HG03097 (cell line): ENCODE measurements around the gene SLCO3A1.

Experiments used
- ATAC-seq: cut with Tn5 transposase; IDR thresholded peaks from one replicate; pipeline ENCODE4 v1.9.1; 2021; ENCODE audit not compliant: unreplicated experiment, low FRiP score

SLCO3A1 gene

DNA sequence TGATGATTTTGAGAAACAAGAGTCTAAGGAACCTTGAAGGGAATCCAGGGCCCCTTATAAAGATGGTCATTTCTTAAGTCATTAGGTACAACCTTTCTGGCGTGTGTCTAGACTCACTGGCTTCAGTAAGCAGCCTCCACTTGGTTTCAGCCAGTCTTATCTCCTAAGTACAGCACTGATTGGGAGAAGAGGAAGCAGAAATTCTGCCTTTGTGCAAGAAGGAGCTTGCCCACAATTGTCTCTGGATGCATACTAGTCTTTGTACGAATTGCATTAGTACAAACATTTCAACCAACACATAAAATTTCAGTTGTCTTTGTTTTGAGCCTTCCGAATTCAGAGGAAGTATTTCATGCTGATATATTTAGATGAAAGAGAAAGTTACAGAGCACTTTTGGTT is 139.4 kb downstream of the SLCO3A1 start:
- no peak for ATAC-seq

DNA sequence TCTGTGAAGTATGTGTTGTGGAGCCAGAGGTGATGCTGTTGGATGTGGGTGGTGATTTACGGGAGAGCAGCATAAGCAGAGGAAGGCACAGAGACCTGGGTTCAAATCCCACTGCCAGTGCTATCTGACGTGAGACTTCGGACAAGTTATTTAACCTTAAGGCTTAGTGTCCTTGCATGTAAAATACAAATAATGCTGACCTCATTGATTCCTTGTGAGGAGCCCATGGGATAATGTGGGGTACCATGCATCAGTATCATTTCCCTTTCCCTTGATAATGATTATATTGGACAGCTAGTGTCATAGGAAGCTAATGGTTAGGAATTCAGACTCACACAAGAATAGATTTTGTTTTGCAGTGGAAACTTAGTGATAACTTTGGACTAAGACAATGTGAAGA is 141.6 kb downstream of the SLCO3A1 start:
- ATAC-seq = no peak

DNA sequence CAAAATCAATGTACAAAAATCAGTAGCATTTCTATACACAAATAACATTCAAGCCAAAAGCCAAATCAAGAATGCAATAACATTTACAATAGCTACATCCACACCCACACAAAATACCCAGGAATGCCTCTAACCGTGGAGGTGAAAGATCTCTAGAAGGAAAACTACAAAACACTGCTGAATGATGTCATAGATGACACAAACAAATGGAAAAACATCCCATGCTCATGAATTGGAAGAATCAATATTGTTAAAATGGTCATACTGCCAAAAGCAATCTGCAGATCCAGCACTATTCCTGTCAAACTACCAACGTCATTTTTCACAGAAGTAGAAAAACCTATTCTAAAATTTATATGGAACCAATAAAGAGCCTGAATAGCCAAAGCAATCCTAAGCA is 143.7 kb downstream of the SLCO3A1 start:
- no peak for ATAC-seq

DNA sequence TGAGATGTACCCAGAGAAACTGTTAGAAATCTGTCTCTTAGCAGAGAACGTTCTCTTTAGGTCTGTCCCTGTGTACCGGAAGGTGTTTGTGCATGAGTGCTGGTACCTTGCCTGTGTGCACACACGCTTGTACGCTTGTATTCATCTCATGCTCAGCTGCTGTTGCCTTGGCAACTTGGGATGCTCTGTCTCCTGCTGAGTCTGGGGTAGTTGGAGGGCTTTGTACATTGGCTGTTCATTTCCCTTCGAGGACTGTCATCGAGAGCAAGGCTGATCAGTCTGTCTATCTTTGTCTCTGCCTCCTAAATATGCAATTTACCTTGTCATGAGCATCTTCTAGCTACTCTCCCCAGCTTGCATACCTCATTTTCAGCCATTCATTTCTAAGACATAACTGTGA is 147.2 kb downstream of the SLCO3A1 start:
- ATAC-seq = no peak

DNA sequence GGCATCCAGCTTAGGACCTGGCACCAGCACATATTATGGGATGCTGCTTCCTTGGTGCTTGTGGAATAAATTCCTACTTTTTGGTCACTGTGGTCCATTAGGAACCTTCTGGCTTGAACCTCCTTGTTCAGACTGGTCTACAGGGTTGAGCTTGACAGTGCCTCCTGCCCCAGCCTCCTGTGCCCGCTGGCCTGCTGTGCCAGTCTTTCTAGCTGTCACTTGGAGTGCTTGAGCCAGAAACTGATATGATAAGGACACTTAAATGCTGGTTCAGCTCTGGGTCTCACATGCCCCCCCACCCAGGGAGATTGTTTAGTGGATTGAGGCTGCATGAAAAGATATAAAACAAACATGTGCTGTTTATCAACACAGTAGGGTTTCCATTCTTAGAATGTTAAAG is 147.8 kb downstream of the SLCO3A1 start:
- ATAC-seq = no peak

DNA sequence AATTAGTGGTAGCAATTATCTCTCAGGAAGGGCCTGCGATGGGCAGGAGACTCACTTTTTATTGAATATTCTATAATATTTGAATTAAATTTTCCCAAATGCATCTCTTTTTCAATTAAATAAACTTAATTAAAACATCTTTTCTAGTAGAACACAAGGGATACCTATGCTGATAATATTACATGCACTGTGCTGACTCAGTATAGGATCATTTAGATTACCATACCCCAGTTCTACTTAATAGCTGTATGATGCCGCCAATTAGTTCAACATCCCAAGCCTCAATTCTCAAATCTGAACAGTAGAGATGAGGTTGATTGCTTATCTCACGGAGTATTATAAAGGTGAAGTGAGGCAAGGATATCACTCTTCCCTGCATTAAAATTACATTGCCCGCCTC is 149.2 kb downstream of the SLCO3A1 start:
- no peak for ATAC-seq

DNA sequence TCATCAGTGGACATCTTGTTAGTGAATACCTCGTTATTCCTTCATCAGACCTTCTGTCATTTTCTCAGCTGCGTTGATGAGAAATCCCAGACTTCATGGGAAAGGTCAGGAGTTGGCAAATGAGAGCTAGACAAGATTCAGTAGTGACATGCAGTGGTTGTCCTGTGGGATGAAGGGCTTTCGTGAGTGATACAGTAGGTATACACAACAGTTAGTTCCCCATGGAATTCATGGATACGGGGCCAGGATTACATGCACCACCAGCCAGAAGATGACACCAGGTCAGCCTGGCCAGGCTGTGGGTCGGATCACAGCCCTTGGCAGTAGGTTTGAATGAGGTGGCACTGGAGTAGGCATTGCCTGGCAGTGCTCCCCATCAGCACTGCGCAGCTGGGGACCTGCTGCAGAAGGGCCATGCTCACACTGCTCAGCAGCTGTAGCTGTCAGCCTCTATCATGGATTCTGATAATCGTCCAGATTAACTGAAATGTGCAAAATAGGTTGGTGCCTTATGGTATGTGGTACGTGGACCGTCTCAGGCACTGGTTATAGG is 150.1 kb downstream of the SLCO3A1 start:
- ATAC-seq = no peak

DNA sequence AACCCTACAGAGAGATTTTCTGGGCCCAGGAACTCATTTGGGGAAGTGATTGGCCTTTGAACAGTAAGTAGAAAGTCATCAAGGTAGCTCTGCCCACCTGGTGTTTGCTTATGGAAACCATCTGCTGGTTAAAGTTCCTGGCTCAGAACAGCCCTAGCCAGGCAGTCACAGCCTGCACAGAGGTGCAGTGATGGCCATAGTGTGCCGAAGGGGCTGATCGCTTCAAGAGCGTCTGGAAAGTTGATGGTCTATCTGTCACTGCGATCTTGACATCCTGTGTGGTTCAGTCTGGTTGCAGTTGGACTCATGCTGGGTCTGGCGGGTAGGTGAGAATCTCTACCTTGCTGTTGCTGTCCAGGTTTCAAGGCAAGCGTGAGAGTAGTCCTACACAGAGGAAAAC is 151.6 kb downstream of the SLCO3A1 start:
- no peak for ATAC-seq

DNA sequence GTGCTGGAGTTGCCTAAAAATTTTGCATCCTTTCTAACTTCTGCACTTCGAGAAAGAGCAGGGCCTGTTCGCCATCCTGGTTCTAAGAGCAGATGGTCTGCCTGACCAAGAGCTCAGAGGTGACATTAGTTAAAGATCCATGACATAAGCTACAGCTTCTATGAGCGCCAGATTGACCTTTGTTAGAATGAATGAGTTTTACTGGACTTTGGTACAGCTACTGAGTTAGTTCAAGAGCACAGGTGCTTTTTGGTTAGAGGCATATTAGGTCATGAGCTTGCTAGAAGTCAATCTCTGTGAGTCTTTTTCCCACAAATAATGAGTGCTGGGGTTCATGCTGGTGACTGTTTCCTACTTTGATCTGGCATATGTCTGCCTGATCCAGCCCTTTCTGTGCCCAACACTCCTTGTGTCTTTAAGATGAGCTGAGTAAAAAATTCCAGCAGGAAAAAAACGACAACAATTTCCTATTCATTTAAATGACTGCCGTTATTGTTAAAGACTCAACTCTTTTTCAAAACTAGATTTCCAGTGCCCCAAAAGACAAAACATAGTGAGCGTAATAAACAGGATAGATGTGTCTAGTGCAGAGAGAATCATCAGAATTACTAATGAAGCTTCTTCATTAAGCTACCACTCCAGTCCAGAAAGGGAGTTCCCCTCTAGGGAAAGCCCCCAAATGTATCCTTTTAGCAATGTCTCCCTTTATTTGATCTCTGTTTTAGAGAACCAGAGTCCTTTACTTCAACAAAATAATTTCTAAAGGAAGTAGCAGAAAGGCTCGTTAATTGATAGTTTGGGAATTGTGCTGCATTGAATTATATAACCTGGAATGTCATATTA is 152.9 kb downstream of the SLCO3A1 start:
- ATAC-seq = no peak

DNA sequence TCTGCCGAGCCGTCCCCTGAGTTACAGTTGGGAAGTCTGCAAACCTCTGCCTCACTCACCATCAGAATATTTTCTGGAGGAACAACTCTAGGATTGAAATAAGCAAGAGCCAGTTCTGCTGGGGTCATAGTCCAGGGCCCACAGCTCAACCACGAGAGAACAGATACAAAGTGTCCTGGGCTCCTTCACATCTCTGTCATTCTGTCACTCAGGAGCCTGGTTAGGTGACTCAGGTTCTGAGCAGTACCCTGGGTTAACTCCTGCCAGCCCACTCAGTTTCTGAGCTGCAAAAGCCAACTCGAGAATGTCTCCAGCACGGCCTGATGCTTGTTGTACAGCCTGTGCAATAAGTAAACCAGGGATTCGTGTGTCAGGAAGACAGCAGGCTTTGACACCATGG is 155.7 kb downstream of the SLCO3A1 start:
- no peak for ATAC-seq

DNA sequence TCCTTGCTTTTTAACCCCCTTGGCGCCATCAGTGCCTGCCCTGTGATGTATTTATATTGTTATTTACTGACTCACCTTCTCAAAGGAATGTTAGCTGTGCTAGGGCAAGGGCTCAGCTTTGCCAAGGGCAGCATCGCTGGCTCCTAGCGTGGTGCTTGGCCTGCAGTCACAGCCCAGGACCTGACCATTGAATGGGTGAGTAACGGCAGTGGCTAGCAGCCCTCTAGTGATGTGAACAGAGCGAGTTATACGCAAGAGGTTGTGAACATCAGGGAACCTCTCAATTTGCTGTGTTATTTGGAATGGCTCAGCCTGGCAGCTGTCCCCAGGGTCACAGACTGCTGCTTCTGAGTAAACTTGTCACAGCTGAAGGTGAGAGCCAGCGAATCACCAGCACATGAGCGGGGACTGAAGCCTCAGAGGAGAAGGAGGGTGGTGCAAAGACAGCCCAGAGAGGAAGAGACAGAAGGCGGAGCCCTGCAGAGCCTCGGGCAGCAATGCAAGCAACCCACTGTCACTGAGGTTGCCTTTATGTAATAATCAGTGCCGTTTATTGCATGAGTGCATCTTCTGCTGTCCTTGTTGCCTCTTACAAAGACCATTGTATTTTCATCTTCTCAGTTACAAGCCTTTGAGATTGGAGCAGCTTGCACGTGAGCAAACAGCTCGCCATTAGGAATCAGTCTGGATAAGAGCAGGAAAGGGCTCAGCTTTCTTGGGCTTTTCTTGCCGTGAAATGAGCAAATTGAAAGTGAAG is 158.3 kb downstream of the SLCO3A1 start:
- no peak for ATAC-seq

DNA sequence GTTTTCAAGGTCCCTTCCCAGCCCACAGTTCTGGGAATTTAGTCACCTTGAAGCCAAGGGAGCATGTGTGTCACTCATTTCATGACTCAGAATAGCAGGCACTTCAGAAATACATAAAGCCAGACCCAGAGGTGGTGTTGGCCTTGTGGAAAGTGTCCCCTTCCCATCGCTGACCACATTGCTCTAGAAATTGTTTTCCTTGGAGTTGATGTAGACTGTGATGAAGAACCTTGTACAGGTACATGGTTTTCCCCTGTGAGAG is 158.8 kb downstream of the SLCO3A1 start:
- no peak for ATAC-seq

DNA sequence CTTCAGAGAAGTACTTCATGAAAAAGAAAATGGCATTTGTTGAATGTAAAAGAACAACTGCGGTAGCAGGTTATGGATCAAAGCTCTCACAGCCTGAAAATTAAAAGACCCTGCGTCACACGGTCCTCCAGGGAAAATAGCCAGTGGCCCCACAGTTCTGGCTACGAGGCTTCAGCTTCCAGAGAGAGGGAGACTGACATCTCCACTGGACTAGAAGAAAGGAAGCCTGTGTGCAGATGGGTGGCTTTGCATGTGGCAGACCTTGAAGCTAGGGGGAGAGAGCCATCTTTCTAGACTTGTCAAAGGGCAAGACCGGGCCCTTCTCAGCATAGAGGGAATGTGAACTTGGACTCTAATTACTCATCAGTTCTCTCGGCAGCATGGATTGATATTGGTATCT is 159.4 kb downstream of the SLCO3A1 start:
- ATAC-seq = no peak

DNA sequence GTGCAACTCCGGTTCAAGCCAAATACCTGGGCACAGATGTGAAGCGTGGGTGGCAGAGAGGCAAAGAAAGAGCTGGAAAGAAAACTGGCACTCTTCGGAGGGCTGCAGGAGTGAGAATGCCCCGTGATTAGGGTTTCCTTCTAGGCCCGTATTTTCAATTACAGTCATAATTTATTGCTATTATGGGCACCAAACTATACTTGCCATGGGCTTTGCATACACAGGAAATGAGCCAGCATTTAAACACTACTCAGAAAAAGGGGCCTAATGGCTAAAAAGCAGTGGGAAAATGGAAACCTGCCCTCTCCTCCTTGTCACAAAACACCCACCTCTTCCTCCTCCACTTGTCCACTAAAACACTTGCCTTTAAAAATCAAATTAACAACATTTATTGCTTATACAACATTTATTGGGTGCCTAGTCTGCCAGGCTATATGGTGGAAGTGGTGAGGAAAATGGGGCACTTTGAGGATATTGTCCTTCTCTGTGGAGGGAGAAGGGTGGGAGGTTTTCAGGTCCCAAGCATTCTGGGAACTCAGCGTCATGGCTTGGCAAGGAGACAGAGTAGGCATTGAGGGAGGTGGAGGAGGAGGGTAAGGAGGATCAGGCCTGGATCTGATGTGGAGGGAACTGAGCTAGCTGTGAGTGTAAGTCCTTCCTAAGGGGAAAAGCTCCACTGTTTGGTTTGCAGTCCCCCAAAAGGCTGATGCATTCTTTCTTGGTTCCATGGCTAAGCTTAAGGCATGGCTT is 160.9 kb downstream of the SLCO3A1 start:
- no peak for ATAC-seq

DNA sequence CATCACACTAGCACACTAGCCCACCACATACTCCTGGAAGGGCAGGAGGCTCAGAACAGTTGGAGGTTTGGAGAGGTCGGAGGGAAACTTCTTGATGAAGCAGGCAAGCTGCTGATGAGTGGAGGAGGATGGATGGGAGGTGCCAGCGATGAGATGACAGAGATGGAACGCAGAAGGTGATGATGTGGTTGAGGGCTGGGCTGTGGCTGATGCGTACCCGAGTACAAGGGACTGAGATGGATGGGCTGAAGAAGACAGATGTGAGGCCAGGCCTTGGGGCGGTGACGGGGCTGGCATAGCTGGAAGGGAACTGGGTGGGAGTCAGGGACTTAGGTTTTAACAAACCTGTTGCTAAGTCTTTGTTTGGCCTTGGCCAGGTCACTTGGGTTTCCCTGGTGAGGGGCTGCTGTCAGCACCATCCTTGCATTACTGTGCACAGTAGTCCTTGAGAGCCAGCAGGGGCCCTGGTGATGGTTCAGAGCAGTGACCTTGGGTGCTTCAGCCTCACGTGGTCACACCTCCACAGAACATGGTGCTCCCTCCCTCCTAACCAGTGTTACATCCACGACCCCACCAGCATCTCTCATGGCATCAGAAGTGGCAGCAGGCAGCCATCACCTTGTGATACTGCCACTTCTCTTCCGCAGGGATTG is 164.5 kb downstream of the SLCO3A1 start:
- ATAC-seq = no peak

DNA sequence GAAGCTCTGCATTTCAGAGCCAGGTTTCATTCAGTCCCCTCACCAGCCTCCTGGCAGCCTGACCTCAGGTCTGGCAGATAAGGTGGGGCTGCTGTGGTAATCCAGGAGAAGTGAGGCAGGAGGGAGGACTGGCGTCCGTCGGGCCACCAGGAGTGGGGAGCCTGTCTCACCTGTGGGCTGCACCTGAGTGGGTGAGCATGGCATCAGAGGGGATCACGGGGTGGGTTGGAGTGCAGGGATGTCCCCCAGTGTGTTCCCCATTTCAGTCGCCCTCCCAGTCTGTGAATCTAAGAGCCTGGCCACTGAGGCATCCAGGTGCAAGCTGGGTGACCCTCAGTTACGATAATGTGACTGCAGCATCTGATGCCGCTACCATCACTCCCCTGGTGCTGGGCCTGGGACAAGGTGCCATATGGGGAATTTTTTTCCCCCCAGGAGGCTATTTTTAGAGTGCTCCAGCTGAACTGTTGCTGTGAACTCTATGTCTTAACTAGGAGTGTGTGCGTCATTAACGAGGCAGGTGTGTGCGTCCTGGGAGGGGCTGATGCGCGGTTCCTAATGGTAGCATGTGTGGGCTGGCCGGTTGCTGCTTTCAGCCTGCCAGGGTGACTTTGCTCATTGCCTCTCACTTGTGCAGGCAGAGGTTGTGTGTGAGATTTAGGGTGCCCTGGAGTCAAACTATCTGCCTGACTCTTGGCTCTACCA is 165.2 kb downstream of the SLCO3A1 start:
- no peak for ATAC-seq

DNA sequence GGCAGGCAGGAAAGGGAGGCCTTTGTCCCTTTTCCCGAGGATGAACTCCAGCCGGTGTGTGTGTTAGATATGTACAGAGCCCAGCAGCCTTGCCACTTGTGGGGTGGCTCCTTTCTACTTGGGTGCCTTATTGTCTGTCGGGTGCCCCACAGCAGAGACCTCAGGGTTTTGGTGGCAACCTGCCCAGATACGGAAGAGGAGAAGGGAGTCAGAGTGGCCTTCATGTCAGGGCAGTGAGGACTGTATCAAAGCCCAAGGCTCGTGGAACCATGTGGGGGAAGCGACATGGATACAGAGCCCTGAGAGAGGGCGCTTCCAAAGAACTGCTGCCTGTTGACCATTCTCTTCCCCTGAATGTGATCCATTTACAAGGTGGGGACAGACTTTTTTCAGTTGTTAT is 166.2 kb downstream of the SLCO3A1 start:
- ATAC-seq = no peak

DNA sequence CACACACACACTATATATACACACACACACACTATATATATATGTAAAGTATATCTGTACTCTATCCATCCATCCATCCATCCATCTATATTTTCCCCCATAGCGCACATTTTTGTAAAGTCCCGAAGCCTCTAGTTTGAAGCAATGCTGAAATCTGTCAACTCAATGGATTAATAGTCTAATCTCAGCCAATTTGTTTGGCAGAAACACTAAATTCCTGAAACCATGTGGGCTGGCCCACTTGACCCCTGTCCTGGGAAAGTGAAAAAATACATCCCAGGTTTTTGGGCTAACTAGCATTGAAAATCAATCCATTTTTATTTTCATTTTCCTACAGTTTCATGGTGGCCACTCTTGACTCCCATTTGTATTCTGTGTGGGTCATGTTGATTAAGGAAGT is 166.7 kb downstream of the SLCO3A1 start:
- ATAC-seq = no peak

DNA sequence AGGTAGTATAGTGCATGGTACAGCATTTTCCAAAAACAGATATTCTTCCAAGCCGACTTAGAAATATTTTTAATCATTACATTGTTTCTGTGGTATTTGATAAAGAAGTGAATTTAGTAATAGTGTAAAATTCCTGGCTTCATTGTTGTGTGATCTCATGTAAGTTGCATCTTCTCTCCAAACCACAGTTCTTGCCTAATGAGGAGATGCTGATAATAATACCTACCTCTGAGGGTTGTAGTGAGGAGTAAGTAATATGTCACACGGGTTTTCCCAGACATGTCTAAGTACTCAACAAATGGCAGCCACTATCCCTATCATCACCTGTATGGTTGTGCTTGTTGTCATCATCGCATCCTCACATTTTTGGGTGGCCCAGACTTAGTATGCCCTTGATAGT is 167.3 kb downstream of the SLCO3A1 start:
- no peak for ATAC-seq

DNA sequence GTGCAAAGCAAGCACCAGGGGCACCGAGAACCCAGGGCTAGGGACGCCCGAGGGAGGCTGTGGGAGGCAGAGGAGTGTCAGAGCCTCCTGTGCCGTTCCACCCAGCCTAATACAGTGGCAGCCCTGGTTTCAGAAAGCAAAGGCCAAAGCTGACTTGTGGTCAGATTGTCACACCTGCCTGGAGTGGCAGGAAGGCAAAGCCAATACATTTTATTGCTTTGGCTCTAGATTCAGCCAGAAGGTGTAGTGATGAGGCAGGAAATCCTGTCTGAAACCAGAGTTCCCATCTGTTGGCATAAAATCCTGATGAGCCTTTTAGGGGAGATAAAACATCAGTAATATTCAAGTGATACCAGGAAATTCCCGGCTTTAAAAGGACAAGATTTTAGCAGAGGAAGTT is 168.3 kb downstream of the SLCO3A1 start:
- no peak for ATAC-seq
